Loucy (cell line): ENCODE measurements around the gene DHPS.

Experiments used
- EZH2phosphoT487 ChIP-seq: fragments of 200-600 bp; IDR thresholded peaks from 2 replicates; pipeline ENCODE4 v1.6.1; 2018; ENCODE audit warnings: antibody characterized with exemption, mild to moderate bottlenecking, moderate library complexity, borderline replicate concordance
- TF ChIP-seq, protein P1 (sequence below): fragments of 200-600 bp; sonication (generic); conservative IDR thresholded peaks from 2 replicates; pipeline ENCODE4 v1.5.1; 2014; ENCODE audit warnings: mild to moderate bottlenecking, antibody characterized with exemption, low read length

DNA sequence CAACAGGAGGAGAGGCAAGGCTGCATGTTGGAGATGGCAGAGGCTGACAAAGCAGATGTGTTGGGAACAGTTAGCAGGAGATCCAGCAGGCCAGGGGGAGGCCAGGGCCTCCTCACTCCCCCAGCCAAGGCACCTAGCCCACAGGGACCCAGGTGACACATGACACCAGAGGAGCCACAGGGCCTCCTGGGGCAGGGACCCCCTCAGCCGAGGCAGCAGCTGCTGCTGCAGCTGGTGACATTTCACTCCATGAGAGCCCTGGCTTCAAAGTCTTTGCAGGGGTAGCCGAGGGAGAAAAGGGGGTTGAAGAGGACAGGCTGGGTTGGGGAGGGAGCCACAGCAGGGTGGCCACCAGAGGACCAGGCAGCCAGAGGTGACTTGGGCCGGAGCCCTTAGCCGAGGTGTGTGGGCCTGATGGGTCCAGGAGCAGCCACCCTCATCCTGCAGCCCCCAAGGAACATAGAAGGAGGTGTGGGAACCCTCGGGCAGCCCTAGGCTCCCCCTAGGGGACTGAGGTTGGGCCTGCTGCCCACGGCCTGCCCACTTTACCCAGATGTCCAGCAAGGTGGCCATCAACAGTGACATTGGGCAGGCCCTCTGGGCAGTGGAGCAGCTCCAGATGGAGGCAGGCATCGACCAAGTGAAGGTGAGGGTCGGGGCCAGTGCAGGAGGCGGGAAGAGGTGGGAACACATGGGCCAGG, 6.0 kb upstream of the DHPS start, which contains the start of gene GNG14:
- TF ChIP-seq, protein P1, sequence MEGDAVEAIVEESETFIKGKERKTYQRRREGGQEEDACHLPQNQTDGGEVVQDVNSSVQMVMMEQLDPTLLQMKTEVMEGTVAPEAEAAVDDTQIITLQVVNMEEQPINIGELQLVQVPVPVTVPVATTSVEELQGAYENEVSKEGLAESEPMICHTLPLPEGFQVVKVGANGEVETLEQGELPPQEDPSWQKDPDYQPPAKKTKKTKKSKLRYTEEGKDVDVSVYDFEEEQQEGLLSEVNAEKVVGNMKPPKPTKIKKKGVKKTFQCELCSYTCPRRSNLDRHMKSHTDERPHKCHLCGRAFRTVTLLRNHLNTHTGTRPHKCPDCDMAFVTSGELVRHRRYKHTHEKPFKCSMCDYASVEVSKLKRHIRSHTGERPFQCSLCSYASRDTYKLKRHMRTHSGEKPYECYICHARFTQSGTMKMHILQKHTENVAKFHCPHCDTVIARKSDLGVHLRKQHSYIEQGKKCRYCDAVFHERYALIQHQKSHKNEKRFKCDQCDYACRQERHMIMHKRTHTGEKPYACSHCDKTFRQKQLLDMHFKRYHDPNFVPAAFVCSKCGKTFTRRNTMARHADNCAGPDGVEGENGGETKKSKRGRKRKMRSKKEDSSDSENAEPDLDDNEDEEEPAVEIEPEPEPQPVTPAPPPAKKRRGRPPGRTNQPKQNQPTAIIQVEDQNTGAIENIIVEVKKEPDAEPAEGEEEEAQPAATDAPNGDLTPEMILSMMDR, result no peak
- no peak for TF ChIP-seq EZH2phosphoT487
